Nephron progenitor cell (in vitro differentiated cells): ENCODE data around the gene DCHS1.

ENCODE experiments used
- DNase-seq: peaks from one replicate; pipeline ENCODE4 v3.0.0; 2021
- H3K27ac Mint-ChIP-seq: 2 replicates; pipeline ENCODE4 v1.8.0; 2021; ENCODE audit warnings: mild to moderate bottlenecking, moderate library complexity, mixed read lengths
- H3K27me3 Mint-ChIP-seq: 2 replicates; pipeline ENCODE4 v1.8.0; 2021; ENCODE audit warnings: mild to moderate bottlenecking, low read depth, mixed read lengths; ENCODE audit not compliant: poor library complexity
- H3K36me3 Mint-ChIP-seq: 2 replicates; pipeline ENCODE4 v1.8.0; 2021; ENCODE audit warnings: low read depth, mixed read lengths
- H3K4me1 Mint-ChIP-seq: 2 replicates; pipeline ENCODE4 v1.8.0; 2021; ENCODE audit warnings: mixed read lengths
- H3K4me3 Mint-ChIP-seq: 2 replicates; pipeline ENCODE4 v1.8.0; 2021; ENCODE audit warnings: mild to moderate bottlenecking, moderate library complexity, mixed read lengths
- H3K9me3 Mint-ChIP-seq: 2 replicates; pipeline ENCODE4 v1.8.0; 2021; ENCODE audit warnings: mild to moderate bottlenecking, moderate library complexity, mixed read lengths
- CTCF ChIP-seq: fragments of 200-600 bp; sonication (generic); IDR thresholded peaks from 2 replicates; pipeline ENCODE4 v1.5.0; 2021; ENCODE audit warnings: antibody characterized with exemption

Gene DCHS1

DNA sequence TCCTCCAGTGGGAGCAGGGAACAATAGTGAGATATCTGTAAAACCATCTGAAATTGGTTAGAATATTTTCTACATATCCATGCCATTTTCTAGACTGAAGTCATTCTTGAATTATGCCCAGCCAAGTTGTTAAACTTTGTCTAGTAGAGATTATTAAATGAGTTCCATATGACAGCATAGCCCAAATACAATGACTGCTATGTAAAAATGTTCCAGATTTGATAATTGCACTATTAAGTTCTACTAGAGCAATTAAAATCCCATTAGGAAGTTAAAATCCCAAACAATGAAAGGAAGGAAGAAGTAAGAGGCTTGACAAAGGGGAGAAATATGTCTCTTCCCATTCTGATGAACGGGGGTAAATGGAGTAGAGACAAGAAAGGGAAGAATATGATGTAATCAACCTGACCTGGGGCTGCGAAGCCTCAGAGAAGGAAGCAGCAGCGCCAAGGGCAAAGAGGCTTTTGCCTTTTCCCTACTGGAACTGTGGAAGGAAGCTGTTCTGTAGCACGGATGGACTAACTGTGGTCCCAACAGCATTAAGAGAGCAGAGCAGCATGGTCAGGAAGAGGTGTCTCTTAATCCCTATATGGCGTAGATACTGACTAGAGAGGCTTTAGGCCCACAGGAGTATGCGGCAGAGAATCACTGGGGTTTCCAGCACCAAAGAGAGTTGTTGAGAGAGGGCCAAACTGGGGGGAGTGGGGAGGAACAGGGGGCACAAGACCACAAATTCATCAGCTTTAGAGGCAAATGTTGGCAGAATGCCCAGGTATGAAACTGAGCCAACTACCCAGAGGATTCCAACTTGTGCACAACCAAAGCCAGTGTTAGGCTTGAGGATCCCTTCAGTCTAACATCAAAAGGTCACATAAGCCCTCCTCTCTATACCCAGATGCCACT lies 78.9 kb downstream of the DCHS1 start:
- no peaks in the 10 kb centered on the region for H3K4me1 Mint-ChIP-seq
- DNase-seq: no peak
- TF ChIP-seq CTCF: no peak
- no peak overlapping the region for H3K4me3 Mint-ChIP-seq
- peaks cover 8% of the 10 kb centered on the region for H3K9me3 Mint-ChIP-seq
- peaks cover 4% of the 10 kb centered on the region for H3K27me3 Mint-ChIP-seq
- H3K27ac Mint-ChIP-seq: no peak overlapping the region
- H3K36me3 Mint-ChIP-seq: peaks cover 28% of the 10 kb centered on the region

DNA sequence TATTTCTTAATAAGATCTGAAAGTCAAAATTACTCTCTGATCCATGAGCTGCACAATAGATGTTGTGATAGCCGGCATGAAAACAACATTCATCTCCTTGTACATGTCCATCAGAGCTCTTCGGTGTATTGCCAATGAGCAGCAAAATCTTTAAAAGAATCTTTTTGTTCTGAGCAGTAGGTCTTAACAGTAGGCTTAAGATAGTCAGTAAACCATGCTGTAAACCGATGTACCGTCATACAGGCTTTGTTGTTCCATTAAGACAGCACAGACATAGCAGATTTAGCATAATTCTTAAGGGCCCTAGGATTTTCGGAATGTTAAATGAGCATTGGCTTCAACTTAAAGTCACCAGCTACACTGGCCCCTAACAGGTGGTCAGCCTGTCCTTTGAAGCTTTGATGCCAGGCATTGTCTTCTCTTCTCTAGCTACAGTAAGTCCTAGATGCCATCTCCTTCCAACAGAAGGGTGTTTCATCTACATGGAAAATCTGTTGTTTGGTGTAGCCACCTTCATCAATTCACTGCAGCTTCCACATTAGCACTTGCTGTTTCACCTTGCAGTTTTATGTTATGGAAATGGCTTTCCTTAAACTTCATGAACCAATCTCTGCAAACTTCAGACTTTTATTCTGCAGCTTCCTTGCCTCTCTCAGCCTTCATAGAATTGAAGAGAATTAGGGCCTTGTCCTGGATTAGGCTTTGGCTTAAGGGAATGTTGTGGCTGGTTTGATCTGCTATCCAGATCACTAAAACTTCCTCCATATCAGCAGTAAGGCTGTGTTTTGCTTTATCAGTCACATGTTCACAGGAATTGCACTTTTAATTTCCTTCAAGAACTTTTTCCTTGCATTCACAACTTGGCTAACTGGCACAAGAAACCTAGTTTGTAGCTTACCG lies 80.5 kb downstream of the DCHS1 start:
- no peak for DNase-seq
- H3K9me3 Mint-ChIP-seq: no peaks in the 10 kb centered on the region
- no peak overlapping the region for H3K27ac Mint-ChIP-seq
- H3K36me3 Mint-ChIP-seq: peaks cover 21% of the 10 kb centered on the region
- no peak overlapping the region for H3K4me3 Mint-ChIP-seq
- H3K27me3 Mint-ChIP-seq: peaks cover 4% of the 10 kb centered on the region
- no peaks in the 10 kb centered on the region for H3K4me1 Mint-ChIP-seq
- TF ChIP-seq CTCF: no peak

DNA sequence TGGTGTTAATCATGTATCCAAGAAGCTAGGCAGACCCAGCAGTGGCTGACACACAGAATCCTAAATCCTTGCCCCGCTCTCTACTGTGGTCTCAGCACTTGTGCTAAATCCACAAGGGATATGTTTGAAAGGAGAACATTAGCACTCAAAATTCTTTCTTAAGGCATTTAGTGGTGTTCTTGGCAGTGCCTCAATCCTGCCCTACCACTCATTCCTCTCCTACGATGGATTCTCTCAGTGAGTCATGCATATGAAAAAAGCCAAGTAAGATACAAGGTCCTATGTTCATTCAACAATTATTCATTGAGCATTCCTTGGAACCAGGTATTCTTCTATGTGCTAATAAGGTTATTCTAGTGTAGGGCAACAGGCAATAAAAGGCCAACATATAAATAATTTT lies 83.4 kb downstream of the DCHS1 start:
- DNase-seq: no peak
- Mint-ChIP-seq H3K4me3 (no peak overlapping the region), H3K4me1 (peaks cover 5% of the 10 kb centered on the region), H3K9me3 (no peaks in the 10 kb centered on the region), H3K27ac (no peak overlapping the region), H3K36me3 (peaks cover 30% of the 10 kb centered on the region), H3K27me3 (peaks cover 2% of the 10 kb centered on the region)
- TF ChIP-seq CTCF: no peak

DNA sequence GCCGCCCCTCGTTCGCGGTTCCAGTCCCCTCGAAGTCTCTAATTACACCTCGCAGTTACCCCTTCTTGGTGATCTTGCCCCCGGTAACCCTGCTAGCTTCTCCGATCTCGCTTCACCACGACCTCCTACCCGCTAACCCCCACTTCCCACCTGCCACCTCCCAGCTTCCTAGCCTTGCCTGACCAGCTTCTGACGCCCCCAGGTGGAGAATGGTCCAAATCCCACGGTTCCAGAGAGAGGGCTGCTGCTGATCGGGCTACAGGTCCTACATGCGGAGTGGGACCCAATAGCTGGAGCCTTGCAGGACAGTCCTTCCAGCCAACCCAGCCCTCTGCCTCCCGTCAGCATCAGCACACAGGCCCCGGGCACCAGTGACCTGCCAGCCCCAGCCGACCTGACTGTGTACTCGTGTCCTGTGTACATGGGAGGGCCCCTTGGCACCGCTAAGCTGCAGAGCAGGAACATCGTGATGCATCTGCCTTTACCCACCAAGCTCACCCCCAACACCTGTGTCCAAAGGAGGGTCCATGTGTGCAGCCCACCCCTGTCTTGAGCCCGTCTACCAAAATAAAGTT lies 84.1 kb downstream of the DCHS1 start:
- Mint-ChIP-seq H3K9me3 (no peaks in the 10 kb centered on the region), H3K27ac (no peak overlapping the region), H3K4me1 (peaks cover 5% of the 10 kb centered on the region), H3K27me3 (peaks cover 2% of the 10 kb centered on the region), H3K4me3 (no peak overlapping the region), H3K36me3 (peaks cover 30% of the 10 kb centered on the region)
- TF ChIP-seq CTCF: no peak
- no peak for DNase-seq
